Measurements from ENCODE around the gene RORB. TPM values are rescaled to one million over a fixed set of nuclear protein-coding genes. Genes with fewer than 3 reads are reported as not detected.

Gene RORB
- total RNA-seq, 1 donor from 2014 or later: not detected

- no peak for TF ChIP-seq CTCF (IDR thresholded peaks at IDR 0.05; ENCODE audit: unreplicated experiment)
- Mint-ChIP-seq H3K27me3 (peaks cover 6% of the 10 kb centered on the region), H3K4me1 (ENCODE audit: low read depth) (no peaks in the 10 kb centered on the region), H3K9me3 (ENCODE audit: low read depth) (no peaks in the 10 kb centered on the region), H3K27ac (no peak overlapping the region), H3K36me3 (ENCODE audit: insufficient read depth) (no peaks in the 10 kb centered on the region), H3K4me3 (ENCODE audit: low read depth) (no peak overlapping the region)
- DNase-seq (ENCODE audit: low spot score, unreplicated experiment): no peak
These were observed 245.2 kb downstream of the RORB start for GRCh38 chr9:74742191-74742790.

All from progenitor cell of endocrine pancreas (in vitro differentiated cells).